OCI-LY1 (cell line): ENCODE results near the gene DIP2C.

ENCODE experiments used
- H2AFZ ChIP-seq: fragments of 200-600 bp; sonication (generic), shearing (Covaris generic); 2 replicates; pipeline ENCODE4 v1.6.0; 2014; ENCODE audit warnings: antibody characterized with exemption, mild to moderate bottlenecking, low read length
- H3F3A ChIP-seq: fragments of 200-600 bp; sonication (generic), shearing (Covaris generic); 2 replicates; pipeline ENCODE4 v1.6.0; 2014; ENCODE audit warnings: mild to moderate bottlenecking, antibody characterized with exemption, low read length, moderate library complexity; ENCODE audit not compliant: insufficient read depth
- H3K27ac ChIP-seq: fragments of 200-600 bp; sonication (generic); 2 replicates; pipeline ENCODE4 v1.5.1; 2014; ENCODE audit warnings: low read length, mixed run types, mild to moderate bottlenecking, low read depth; ENCODE audit not compliant: poor library complexity, severe bottlenecking
- H3K27me3 ChIP-seq: fragments of 200-600 bp; sonication (generic); 2 replicates; pipeline ENCODE4 v1.6.0; 2014; ENCODE audit warnings: antibody characterized with exemption, mild to moderate bottlenecking, low read length, moderate library complexity; ENCODE audit not compliant: insufficient read depth
- H3K36me3 ChIP-seq: fragments of 200-600 bp; sonication (generic); 2 replicates; pipeline ENCODE4 v1.6.1; 2014; ENCODE audit warnings: mild to moderate bottlenecking, antibody characterized with exemption, low read length, moderate library complexity, mixed read lengths; ENCODE audit not compliant: insufficient read depth
- H3K4me1 ChIP-seq: fragments of 200-600 bp; sonication (generic); 2 replicates; pipeline ENCODE4 v1.5.1; 2014; ENCODE audit warnings: mild to moderate bottlenecking, low read length, moderate library complexity; ENCODE audit not compliant: insufficient read depth, severe bottlenecking
- H3K4me2 ChIP-seq: fragments of 200-600 bp; sonication (generic), shearing (Covaris generic); 2 replicates; pipeline ENCODE4 v1.6.1; 2014; ENCODE audit warnings: low read length
- H3K4me3 ChIP-seq: fragments of 200-600 bp; sonication (generic); 2 replicates; pipeline ENCODE4 v1.5.1; 2014; ENCODE audit warnings: low read length, low read depth, mild to moderate bottlenecking, mixed read lengths; ENCODE audit not compliant: poor library complexity, severe bottlenecking
- H3K79me2 ChIP-seq: fragments of 200-600 bp; shearing (Covaris generic); 2 replicates; pipeline ENCODE4 v1.6.1; 2016; ENCODE audit warnings: mixed run types, low read length, mixed read lengths; ENCODE audit not compliant: insufficient read depth
- H3K9ac ChIP-seq: fragments of 200-600 bp; sonication (generic), shearing (Covaris generic); 2 replicates; pipeline ENCODE4 v1.6.1; 2014; ENCODE audit warnings: mild to moderate bottlenecking, low read length, mixed read lengths
- H3K9me2 ChIP-seq: fragments of 200-600 bp; sonication (generic), shearing (Covaris generic); 2 replicates; pipeline ENCODE4 v1.6.1; 2014; ENCODE audit warnings: low read depth, mild to moderate bottlenecking, low read length, mixed read lengths
- H3K9me3 ChIP-seq: fragments of 200-600 bp; shearing (Covaris generic); 2 replicates; pipeline ENCODE4 v1.6.1; 2014; ENCODE audit warnings: low read length, mixed read lengths
- H4K20me1 ChIP-seq: fragments of 200-600 bp; sonication (generic), shearing (Covaris generic); 2 replicates; pipeline ENCODE4 v1.6.0; 2016; ENCODE audit warnings: mild to moderate bottlenecking, low read length; ENCODE audit not compliant: insufficient read depth
- EZH2 ChIP-seq: fragments of 200-600 bp; sonication (generic), shearing (Covaris generic); IDR thresholded peaks from 2 replicates; pipeline ENCODE4 v1.8.0; 2017; ENCODE audit warnings: borderline replicate concordance, mixed run types, mild to moderate bottlenecking, antibody characterized with exemption, low read length, moderate library complexity, mixed read lengths
- TF ChIP-seq, protein P1 (sequence below): fragments of 200-600 bp; sonication (generic), shearing (Covaris generic); IDR thresholded peaks from 2 replicates; pipeline ENCODE4 v1.5.1; 2017; ENCODE audit warnings: mild to moderate bottlenecking, antibody characterized with exemption, low read length, moderate library complexity, mixed read lengths

DIP2C gene

GRCh38 chr10:443459-443858, 246.0 kb downstream of the DIP2C start:
- H3K9ac ChIP-seq, result no peak overlapping the region
- H3K4me2 ChIP-seq, result no peak overlapping the region
- no peak overlapping the region for H3K4me3 ChIP-seq
- H3K9me2 ChIP-seq, result no peaks in the 10 kb centered on the region
- no peaks in the 10 kb centered on the region for H3K27me3 ChIP-seq
- no peaks in the 10 kb centered on the region for H3F3A ChIP-seq
- H3K79me2 ChIP-seq, result no peaks in the 10 kb centered on the region; the same call in 1 of the 2 replicates
- H3K4me1 ChIP-seq, result no peaks in the 10 kb centered on the region
- H4K20me1 ChIP-seq, result no peaks in the 10 kb centered on the region
- peaks cover 94% of the 10 kb centered on the region for H3K36me3 ChIP-seq
- H3K27ac ChIP-seq, result no peak overlapping the region
- TF ChIP-seq, protein P1, sequence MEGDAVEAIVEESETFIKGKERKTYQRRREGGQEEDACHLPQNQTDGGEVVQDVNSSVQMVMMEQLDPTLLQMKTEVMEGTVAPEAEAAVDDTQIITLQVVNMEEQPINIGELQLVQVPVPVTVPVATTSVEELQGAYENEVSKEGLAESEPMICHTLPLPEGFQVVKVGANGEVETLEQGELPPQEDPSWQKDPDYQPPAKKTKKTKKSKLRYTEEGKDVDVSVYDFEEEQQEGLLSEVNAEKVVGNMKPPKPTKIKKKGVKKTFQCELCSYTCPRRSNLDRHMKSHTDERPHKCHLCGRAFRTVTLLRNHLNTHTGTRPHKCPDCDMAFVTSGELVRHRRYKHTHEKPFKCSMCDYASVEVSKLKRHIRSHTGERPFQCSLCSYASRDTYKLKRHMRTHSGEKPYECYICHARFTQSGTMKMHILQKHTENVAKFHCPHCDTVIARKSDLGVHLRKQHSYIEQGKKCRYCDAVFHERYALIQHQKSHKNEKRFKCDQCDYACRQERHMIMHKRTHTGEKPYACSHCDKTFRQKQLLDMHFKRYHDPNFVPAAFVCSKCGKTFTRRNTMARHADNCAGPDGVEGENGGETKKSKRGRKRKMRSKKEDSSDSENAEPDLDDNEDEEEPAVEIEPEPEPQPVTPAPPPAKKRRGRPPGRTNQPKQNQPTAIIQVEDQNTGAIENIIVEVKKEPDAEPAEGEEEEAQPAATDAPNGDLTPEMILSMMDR, result no peak
- no peak for TF ChIP-seq EZH2
- H3K9me3 ChIP-seq, result no peaks in the 10 kb centered on the region
- no peak overlapping the region for H2AFZ ChIP-seq

GRCh38 chr10:442209-442608, 247.3 kb downstream of the DIP2C start:
- Histone ChIP-seq H3K9ac (no peak overlapping the region), H3K4me2 (no peak overlapping the region), H3K9me3 (no peaks in the 10 kb centered on the region), H4K20me1 (no peaks in the 10 kb centered on the region), H3K9me2 (no peaks in the 10 kb centered on the region), H3K4me3 (no peak overlapping the region), H2AFZ (no peak overlapping the region), H3K79me2 (no peaks in the 10 kb centered on the region; the same call in 1 of the 2 replicates), H3K27ac (no peak overlapping the region), H3K27me3 (no peaks in the 10 kb centered on the region), H3K4me1 (no peaks in the 10 kb centered on the region), H3F3A (no peaks in the 10 kb centered on the region), H3K36me3 (peaks cover 99% of the 10 kb centered on the region)
- TF ChIP-seq EZH2, result no peak
- TF ChIP-seq, protein P1, result no peak

GRCh38 chr10:441659-442058, 247.8 kb downstream of the DIP2C start:
- TF ChIP-seq, protein P1, result no peak
- TF ChIP-seq EZH2, result no peak

More at GRCh38 chr10:441659-442058, 247.8 kb downstream of the DIP2C start:
- Histone ChIP-seq H3K9ac (no peak overlapping the region), H3K9me2 (no peaks in the 10 kb centered on the region), H3F3A (no peaks in the 10 kb centered on the region), H4K20me1 (no peaks in the 10 kb centered on the region), H2AFZ (no peak overlapping the region), H3K79me2 (no peaks in the 10 kb centered on the region; the same call in 1 of the 2 replicates), H3K9me3 (no peaks in the 10 kb centered on the region), H3K27ac (no peak overlapping the region), H3K4me1 (no peaks in the 10 kb centered on the region), H3K36me3 (peaks cover 99% of the 10 kb centered on the region), H3K27me3 (no peaks in the 10 kb centered on the region), H3K4me2 (no peak overlapping the region), H3K4me3 (no peak overlapping the region)
